GM18520 (cell line): ENCODE measurements around the gene DIAPH1.

Experiments
- ATAC-seq: cut with Tn5 transposase; IDR thresholded peaks from one replicate; pipeline ENCODE4 v1.9.1; 2021; ENCODE audit not compliant: unreplicated experiment

The DIAPH1 gene

GRCh38 chr5:141565826-141566570 lies 52.8 kb downstream of the DIAPH1 start:
- no peak for ATAC-seq

GRCh38 chr5:141564216-141564692 lies 54.5 kb downstream of the DIAPH1 start:
- peak; percentile 89 for ATAC-seq

GRCh38 chr5:141560725-141561483 lies 57.9 kb downstream of the DIAPH1 start:
- no peak for ATAC-seq

- no peak for ATAC-seq
Measured at GRCh38 chr5:141560151-141560550, 58.6 kb downstream of the DIAPH1 start.

- no peak for ATAC-seq
Measured at GRCh38 chr5:141559461-141559860, 59.3 kb downstream of the DIAPH1 start.

DNA sequence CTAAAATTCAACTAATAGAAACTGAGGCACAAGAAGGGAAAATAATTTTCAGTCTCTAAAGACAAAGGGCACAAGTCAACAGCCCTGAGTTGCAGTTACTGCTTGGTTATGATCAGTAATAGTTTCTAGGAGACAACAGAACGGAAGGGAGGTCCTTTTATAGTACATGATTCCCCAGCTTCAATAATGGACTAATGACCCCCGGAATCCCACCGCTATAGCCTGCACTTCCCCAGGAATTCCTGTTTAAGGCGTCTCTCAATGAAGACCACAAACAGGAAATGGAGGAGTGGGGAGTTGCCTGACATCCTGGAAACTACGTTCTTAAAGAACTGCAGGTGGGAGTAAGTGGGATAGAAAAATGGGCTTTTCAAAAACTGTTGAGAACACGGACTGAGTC lies 60.6 kb downstream of the DIAPH1 start:
- no peak for ATAC-seq

DNA sequence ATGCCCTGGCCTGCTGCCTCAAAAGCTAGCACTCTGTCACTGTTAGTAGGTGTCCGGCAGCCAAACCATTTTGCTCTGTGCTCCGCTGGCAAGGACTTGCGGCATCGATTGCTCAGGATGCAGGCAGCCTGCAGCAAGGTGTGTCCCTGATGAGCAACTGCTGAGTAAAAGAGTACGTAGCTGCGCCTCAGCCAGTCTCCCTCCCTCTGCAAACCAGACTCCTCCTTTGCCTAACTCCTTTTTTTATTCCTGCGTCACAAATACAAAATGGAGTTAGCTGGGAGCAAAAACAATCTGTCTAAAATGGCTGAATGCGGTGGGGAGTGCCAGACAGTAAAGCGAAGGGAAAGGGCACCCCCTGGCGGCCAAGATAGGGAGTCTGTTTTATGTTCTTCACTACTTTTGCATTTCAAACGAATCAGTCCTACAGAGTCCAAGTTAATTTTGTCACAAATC lies 61.1 kb downstream of the DIAPH1 start:
- no peak for ATAC-seq

DNA sequence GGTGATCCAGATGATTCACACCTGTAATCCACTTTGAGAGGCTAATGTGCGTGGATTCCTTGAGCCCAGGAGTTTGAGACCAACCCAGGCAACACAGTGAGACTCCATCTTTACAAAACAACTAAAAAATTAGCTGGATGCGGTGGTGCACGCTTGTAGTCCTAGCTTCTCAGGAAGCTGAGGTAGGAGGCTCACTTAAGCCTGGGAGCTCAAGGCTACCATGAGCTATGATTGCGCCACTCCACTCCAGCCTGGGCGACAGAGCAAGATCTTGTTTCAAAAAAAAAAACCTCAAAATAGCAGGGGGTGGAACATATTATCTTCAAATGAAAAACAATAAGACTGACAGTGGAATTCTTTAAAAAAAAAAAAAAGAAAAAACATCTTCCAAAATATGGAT lies 70.9 kb downstream of the DIAPH1 start:
- ATAC-seq = no peak

DNA sequence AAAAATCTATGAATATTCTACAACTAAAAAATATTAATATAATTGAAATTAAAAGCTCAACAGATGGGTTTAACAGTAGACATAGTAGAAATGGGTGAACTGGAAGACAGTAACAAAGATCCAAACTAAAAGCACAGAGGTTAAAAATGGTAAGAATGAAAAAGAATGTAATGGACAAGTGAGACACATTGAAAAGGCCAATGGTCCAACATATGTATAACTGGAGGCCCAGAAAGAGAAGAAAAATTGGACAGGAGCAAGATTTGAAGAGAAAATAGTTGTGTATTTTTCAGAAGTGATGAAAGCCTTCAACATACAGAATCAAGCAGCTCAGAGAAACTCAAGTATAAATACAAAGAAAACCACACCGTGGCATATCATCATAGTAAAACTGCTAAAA lies 71.3 kb downstream of the DIAPH1 start:
- ATAC-seq = no peak

DNA sequence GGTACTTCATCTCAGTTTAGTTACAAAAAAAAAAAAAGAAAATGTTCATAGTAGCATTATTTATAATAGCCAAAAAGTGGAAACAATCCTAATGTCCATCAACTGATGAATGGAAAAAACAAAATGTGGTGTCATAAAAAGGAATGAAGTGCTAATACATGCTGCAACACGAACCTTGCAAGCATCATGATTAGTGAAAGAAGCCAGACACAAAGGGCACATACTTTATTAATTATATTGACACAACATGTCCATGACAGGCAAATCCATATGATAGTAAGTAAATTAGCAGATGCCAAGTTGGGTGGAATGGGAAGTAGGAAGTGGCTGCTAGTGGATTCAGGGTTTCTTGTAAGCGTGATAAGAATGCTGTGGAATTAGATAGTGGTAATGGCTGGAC lies 75.7 kb downstream of the DIAPH1 start:
- ATAC-seq = no peak

DNA sequence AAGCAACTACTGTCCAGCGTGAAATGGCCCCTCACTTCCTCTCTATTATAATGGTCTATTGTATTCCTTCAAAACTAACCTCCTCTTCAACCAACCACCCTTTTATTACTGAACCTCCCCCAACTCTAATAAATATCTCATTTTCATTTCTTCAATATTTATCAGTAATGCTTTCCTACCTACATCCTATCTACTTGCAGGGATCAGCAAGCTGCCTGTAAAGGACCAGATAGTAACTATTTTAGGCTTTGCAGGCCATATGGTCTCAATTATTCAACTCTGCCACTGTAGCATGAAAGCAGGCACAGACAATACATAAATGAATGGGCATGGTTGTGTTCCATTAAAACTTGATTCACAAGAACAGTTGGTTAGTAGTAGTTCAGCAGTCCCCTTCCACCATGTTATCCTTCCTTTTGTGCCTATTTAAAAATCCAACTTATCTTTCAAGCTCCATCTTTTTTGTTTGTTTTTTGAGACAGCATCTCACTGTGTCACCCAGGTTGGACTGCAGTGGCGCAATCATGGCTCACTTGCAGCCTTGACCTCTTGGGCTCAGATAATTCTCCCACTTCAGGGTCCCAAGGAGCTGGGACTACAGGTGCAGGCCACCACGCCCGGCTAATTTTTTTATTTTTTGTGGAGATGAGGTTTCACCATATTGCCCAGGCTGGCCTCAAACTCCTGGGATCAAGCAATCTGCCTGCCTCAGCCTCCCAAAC lies 84.1 kb downstream of the DIAPH1 start:
- no peak for ATAC-seq

- ATAC-seq = no peak
Measured at GRCh38 chr5:141533897-141534296, 84.9 kb downstream of the DIAPH1 start.

DNA sequence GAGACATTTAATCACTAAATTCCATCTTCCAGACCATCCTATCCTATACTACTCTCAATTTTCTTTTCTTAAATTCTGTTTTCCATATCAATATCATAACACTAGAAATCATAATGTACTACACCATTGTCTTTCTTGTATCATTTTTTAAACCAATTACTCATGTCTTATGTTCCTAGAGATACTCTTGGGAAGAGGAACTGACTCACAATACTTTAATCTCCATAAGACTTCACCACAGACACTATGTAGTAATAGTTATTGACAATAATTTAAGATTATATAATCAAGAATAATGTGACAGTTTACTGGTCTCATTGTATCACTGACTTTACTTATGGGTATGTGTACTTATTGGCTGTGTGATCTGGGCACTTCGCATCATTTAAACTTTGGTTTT lies 86.1 kb downstream of the DIAPH1 start:
- ATAC-seq = no peak

- no peak for ATAC-seq
Measured at GRCh38 chr5:141529873-141530272, 88.9 kb downstream of the DIAPH1 start.

GRCh38 chr5:141529002-141529401 lies 89.8 kb downstream of the DIAPH1 start:
- ATAC-seq = peak; percentile 34

- ATAC-seq = no peak
Measured at GRCh38 chr5:141528291-141528984, 90.4 kb downstream of the DIAPH1 start.

- no peak for ATAC-seq
Measured at GRCh38 chr5:141527426-141527825, 91.4 kb downstream of the DIAPH1 start.

DNA sequence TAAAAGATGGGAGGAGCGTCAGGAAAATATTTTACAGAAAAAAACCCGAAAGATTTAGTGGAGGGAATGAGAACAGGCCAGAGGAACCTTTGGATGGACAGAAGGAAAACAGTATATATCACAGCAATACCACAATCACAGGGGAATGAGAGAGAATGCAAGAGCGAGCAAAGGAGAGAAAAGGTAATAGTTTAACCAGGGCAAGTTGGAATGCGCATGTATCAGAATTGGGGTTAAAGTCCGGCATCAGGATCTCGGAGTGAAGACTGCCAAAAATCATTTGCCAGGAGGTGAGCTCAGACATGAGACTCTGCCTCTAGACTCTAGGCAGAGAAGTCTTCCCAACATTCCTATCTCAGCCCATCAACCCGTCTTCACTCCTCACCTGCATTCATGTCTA lies 93.1 kb downstream of the DIAPH1 start:
- no peak for ATAC-seq

DNA sequence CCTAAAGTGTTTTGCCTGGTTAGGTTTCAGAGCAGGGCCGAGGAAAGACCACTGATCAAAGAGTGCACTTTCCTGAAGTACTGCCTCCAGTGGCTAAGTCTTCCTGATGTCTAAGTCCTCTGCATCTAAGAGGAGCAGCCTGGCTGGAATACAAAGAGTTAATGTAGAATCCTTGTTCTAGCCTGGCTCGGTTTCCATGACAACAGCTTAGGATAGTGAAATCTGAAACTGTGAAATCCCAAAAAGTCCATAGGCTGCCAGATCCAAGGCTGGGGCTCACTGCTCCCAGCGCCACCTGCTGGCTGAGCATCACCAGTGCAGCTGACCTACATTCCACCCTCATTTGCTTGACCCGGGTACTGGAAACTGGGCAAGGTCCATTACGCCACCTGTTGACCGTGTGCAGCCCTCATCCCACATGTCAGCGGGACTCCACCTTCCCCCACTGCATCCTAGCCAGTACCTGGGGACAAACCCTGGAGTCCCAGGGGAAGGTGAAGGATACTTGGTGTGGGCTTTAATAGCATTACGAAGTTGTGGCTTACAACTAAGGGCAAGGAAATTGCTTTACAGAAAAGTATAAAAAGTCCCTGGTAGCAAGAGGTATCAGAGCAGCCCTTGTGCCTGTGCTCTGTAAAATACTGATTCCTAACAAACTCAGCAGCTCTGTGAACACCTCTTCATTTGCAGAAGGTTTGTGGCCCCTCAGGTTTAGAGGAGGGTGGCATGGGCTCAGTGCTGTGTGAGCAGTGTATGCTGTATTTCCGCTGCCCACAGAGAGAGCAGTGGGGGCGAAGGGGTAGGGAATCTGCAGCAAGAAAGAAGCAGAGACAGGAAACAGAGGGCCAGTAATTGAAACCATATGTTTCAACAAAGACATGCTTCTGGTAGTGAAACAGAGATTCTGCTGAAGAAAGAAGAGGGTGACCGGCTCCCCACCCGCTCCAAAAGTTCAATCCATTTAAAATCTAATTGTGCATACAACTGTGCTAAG lies 93.9 kb downstream of the DIAPH1 start:
- peak; percentile 62 for ATAC-seq

- no peak for ATAC-seq
Measured at GRCh38 chr5:141523991-141524390, 94.8 kb downstream of the DIAPH1 start.
